GM23248 (cell line): Measurements from ENCODE around the gene CTSW.

Experiments used
- EZH2 ChIP-seq: fragments of 200-600 bp; sonication (generic); IDR thresholded peaks from 2 replicates; pipeline ENCODE4 v1.6.1; 2018; ENCODE audit warnings: antibody characterized with exemption, mild to moderate bottlenecking; ENCODE audit not compliant: insufficient read depth, poor library complexity, severe bottlenecking
- EZH2phosphoT487 ChIP-seq: fragments of 200-600 bp; sonication (generic); IDR thresholded peaks from 2 replicates; pipeline ENCODE4 v1.6.1; 2018; ENCODE audit warnings: antibody characterized with exemption, moderate library complexity, mild to moderate bottlenecking, low read depth; ENCODE audit not compliant: insufficient read depth

GRCh38 chr11:65906602-65907001, 27.0 kb downstream of the CTSW start:
- no peak for TF ChIP-seq EZH2
- TF ChIP-seq EZH2phosphoT487, result no peak
